ENCODE measurements around the gene TNFRSF19.
"Not testable (repeated sequence)": the region's sequence is repeated elsewhere in the genome, so short reads cannot be mapped to it uniquely, and the experiment has no call there.

The TNFRSF19 gene

GRCh38 chr13:23570099-23570920 is at the start of gene TNFRSF19:
TNFRSF19 (plus strand) TSS chr13:23570412; CDS start chr13:23590184, 19,772 bp downstream.
- DNase-seq = peak in 1 of 2 experiments; percentile 38

GRCh38 chr13:23529926-23530325 is 40.3 kb upstream of the TNFRSF19 start:
- not testable (repeated sequence) for DNase-seq

GRCh38 chr13:23531446-23531845 is 38.8 kb upstream of the TNFRSF19 start:
- no peak for DNase-seq

GRCh38 chr13:23534090-23534489 is 36.1 kb upstream of the TNFRSF19 start:
- DNase-seq = no peak

GRCh38 chr13:23541221-23541824 is 28.9 kb upstream of the TNFRSF19 start:
- no peak for DNase-seq

- no peak for DNase-seq
Observed at GRCh38 chr13:23544668-23545067, 25.5 kb upstream of the TNFRSF19 start.

- no peak for DNase-seq
Observed at GRCh38 chr13:23547000-23547590, 23.1 kb upstream of the TNFRSF19 start.

GRCh38 chr13:23549724-23550123 is 20.5 kb upstream of the TNFRSF19 start:
- DNase-seq = no peak

GRCh38 chr13:23550163-23550562 is 20.0 kb upstream of the TNFRSF19 start:
- no peak for DNase-seq

GRCh38 chr13:23551213-23552008 is 18.8 kb upstream of the TNFRSF19 start:
- DNase-seq = no peak

GRCh38 chr13:23552171-23552570 is 18.0 kb upstream of the TNFRSF19 start:
- DNase-seq = no peak

- DNase-seq = no peak
Observed at GRCh38 chr13:23552661-23553060, 17.6 kb upstream of the TNFRSF19 start.

- no peak for DNase-seq
Observed at GRCh38 chr13:23554000-23554399, 16.2 kb upstream of the TNFRSF19 start.

GRCh38 chr13:23557043-23557442 is 13.2 kb upstream of the TNFRSF19 start:
- DNase-seq = no peak

GRCh38 chr13:23557733-23558132 is 12.5 kb upstream of the TNFRSF19 start:
- DNase-seq = no peak

GRCh38 chr13:23558675-23559536 is 11.3 kb upstream of the TNFRSF19 start:
- DNase-seq = peak; percentile 7 to 37

GRCh38 chr13:23560571-23561089 is 9.6 kb upstream of the TNFRSF19 start:
- DNase-seq = no peak

- no peak for DNase-seq
Observed at GRCh38 chr13:23561261-23561660, 9.0 kb upstream of the TNFRSF19 start.

GRCh38 chr13:23563085-23563845 is 6.9 kb upstream of the TNFRSF19 start:
- no peak for DNase-seq

GRCh38 chr13:23567906-23568460 is 2.2 kb upstream of the TNFRSF19 start:
- DNase-seq = peak in 1 of 2 experiments; percentile 15

GRCh38 chr13:23570921-23571315 is 706 bp downstream of the TNFRSF19 start:
- DNase-seq = peak in 1 of 2 experiments; percentile 66

Data from NCI-H526 (cell line).